ENCODE data around the gene CACNA2D2.

GRCh38 chr3:50503504-50504342, at the start of gene CACNA2D2:
- TF ChIP-seq CTCF (conservative IDR thresholded peaks at IDR 0.05; ENCODE audit: low read length) (no peak), EZH2phosphoT487 (IDR thresholded peaks at IDR 0.05; ENCODE audit: borderline replicate concordance) (no peak)
